HepG2 (cell line): ENCODE data around the gene SLC6A6. TPM values are rescaled to one million over a fixed set of nuclear protein-coding genes. Genes with fewer than 3 reads are reported as not detected.

Experiments used
- ATAC-seq: fragments of 200-7000 bp; cut with Tn5 transposase; 3 replicates; pipeline ENCODE4 v1.9.1; 2020; ENCODE audit warnings: mild to moderate bottlenecking, moderate library complexity
- BruUV-seq: library from RNA; stranded (reverse); fragments of 400-500 nt; replicated peaks from 2 replicates; lab custom pipeline; 2021; lab: Mats Ljungman, UMichigan
- CTCF ChIA-PET: fragments of 300-600 bp; formaldehyde crosslinking; extraction: SDS; loops from one replicate; lab custom pipeline; 2021; ENCODE audit warnings: low total read pairs, inconsistent platforms, low intra/inter-chr PET ratio; lab: Yijun Ruan, JAX
- POLR2A ChIA-PET: fragments of 350-600 bp; sonication (Branson Sonifier 250); formaldehyde crosslinking; loops from one replicate; lab custom pipeline; 2020; ENCODE audit warnings: antibody characterized with exemption, inconsistent platforms; lab: Yijun Ruan, JAX
- DNase-seq: peaks from one replicate; pipeline ENCODE4 v3.0.0-alpha.2; 2015; ENCODE audit warnings: low spot score
- FAIRE-seq: peaks from 3 replicates; lab custom pipeline; 2011; peaks lifted over from hg19 to GRCh38; lab: Jason Lieb, UNC
- H2AFZ ChIP-seq: one replicate; pipeline ENCODE4 v1.6.1; 2011; ENCODE audit warnings: low read length, inconsistent platforms
- H3K27ac ChIP-seq: fragments of 300-600 bp; 3 replicates; pipeline ENCODE4 v1.8.0; 2011; ENCODE audit warnings: mixed run types, mild to moderate bottlenecking, mixed read lengths, low read length, inconsistent platforms; ENCODE audit not compliant: insufficient read depth; ENCODE audit errors: extremely low read length
- H3K27me3 ChIP-seq, 2 experiments: fragments of 200-600 bp in 1 of 2; 2 replicates in 1 of 2; 3 replicates in 1 of 2; pipeline versions ENCODE4 v1.6.0 to v1.8.0; 2011; ENCODE audit warnings: low read length in 2 of 2, mild to moderate bottlenecking in 2 of 2, moderate library complexity in 2 of 2, inconsistent platforms in 1 of 2; ENCODE audit not compliant: insufficient read depth in 2 of 2, control insufficient read depth in 1 of 2
- H3K36me3 ChIP-seq, 2 experiments: fragments of 200-600 bp in 1 of 2; replicated peaks in 1 of 2; 2 replicates in 1 of 2; 3 replicates in 1 of 2; pipeline versions ENCODE4 v1.5.1 to v1.8.0; 2011; ENCODE audit warnings: low read length in 2 of 2, inconsistent platforms in 1 of 2; ENCODE audit not compliant: insufficient read depth in 2 of 2, control insufficient read depth in 1 of 2
- H3K4me1 ChIP-seq: 2 replicates; pipeline ENCODE4 v1.5.1; 2012; ENCODE audit warnings: low read length, inconsistent platforms; ENCODE audit not compliant: insufficient read depth
- H3K4me2 ChIP-seq: 2 replicates; pipeline ENCODE4 v1.6.0; 2011; ENCODE audit warnings: low read depth, low read length, inconsistent platforms
- H3K4me3 ChIP-seq, 3 experiments: fragments of 200-600 bp in 1 of 3; sonication (generic), shearing (Covaris generic) in 1 of 3; replicated peaks in 1 of 3; 2 replicates each; pipeline ENCODE4 v1.5.1; 2011 to 2016; ENCODE audit warnings: low read length in 3 of 3, inconsistent platforms in 2 of 3, low read depth in 2 of 3, mild to moderate bottlenecking in 2 of 3, control low read depth in 1 of 3, mixed read lengths in 1 of 3; ENCODE audit not compliant: insufficient read depth in 1 of 3
- H3K79me2 ChIP-seq: one replicate; pipeline ENCODE4 v1.6.1; 2011; ENCODE audit warnings: low read length, inconsistent platforms; ENCODE audit not compliant: insufficient read depth
- H3K9ac ChIP-seq: 2 replicates; pipeline ENCODE4 v1.6.0; 2011; ENCODE audit warnings: mild to moderate bottlenecking, low read depth, low read length, inconsistent platforms; ENCODE audit not compliant: insufficient read depth
- H3K9me3 ChIP-seq: 2 replicates; pipeline ENCODE4 v1.5.1; 2012; ENCODE audit warnings: mild to moderate bottlenecking, low read length
- H4K20me1 ChIP-seq: 2 replicates; pipeline ENCODE4 v1.6.0; 2011; ENCODE audit warnings: inconsistent platforms, mild to moderate bottlenecking, low read length, moderate library complexity; ENCODE audit not compliant: insufficient read depth
- HCFC1 ChIP-seq: fragments of 150-350 bp; IDR thresholded peaks from 2 replicates; pipeline ENCODE4 v1.6.1; 2014; ENCODE audit warnings: low read depth, low read length
- IRF9 ChIP-seq: sonication (generic); formaldehyde crosslinking; IDR thresholded peaks from 2 replicates; pipeline ENCODE4 v1.8.0; 2022; ENCODE audit warnings: missing genetic modification reagents, mild to moderate bottlenecking, borderline replicate concordance
- KAT7 ChIP-seq: IDR thresholded peaks from 2 replicates; pipeline ENCODE4 v1.6.1; 2018; ENCODE audit warnings: borderline replicate concordance, missing compliant biosample characterization
- MTA1 ChIP-seq: sonication (generic); formaldehyde crosslinking; IDR thresholded peaks from 2 replicates; pipeline ENCODE4 v1.4.0; 2020; ENCODE audit warnings: missing genetic modification reagents, mild to moderate bottlenecking, borderline replicate concordance
- NFE2 ChIP-seq: sonication (generic); formaldehyde crosslinking; IDR thresholded peaks from 2 replicates; pipeline ENCODE4 v1.4.0; 2020; ENCODE audit warnings: missing genetic modification reagents
- POLR2A ChIP-seq, 2 experiments: IDR thresholded peaks; 2 replicates each; pipeline ENCODE4 v1.6.1; 2011; ENCODE audit warnings: low read depth in 2 of 2, low read length in 2 of 2, mild to moderate bottlenecking in 1 of 2, moderate library complexity in 1 of 2; ENCODE audit not compliant: insufficient read depth in 1 of 2
- RAD51 ChIP-seq: fragments of 450-650 bp; IDR thresholded peaks from 2 replicates; pipeline ENCODE4 v1.6.1; 2016; ENCODE audit warnings: borderline replicate concordance
- ZBTB42 ChIP-seq: sonication (generic); formaldehyde crosslinking; IDR thresholded peaks from 2 replicates; pipeline ENCODE4 v1.5.0; 2020; ENCODE audit warnings: mild to moderate bottlenecking, missing genetic modification reagents
- ZBTB7B ChIP-seq: sonication (generic); formaldehyde crosslinking; IDR thresholded peaks from 2 replicates; pipeline ENCODE4 v1.4.0; 2020; ENCODE audit warnings: missing genetic modification reagents
- ZGPAT ChIP-seq: IDR thresholded peaks from 2 replicates; pipeline ENCODE4 v1.6.1; 2016; ENCODE audit warnings: mild to moderate bottlenecking
- ZNF121 ChIP-seq: sonication (generic); formaldehyde crosslinking; IDR thresholded peaks from 2 replicates; pipeline ENCODE4 v1.5.0; 2020; ENCODE audit warnings: mild to moderate bottlenecking, missing genetic modification reagents
- ZNF230 ChIP-seq: sonication (generic); formaldehyde crosslinking; IDR thresholded peaks from 2 replicates; pipeline ENCODE4 v1.4.0; 2020; ENCODE audit warnings: mild to moderate bottlenecking, missing genetic modification reagents
- ZNF234 ChIP-seq: sonication (generic); formaldehyde crosslinking; conservative IDR thresholded peaks from 2 replicates; pipeline ENCODE4 v1.5.1; 2020; ENCODE audit warnings: mild to moderate bottlenecking, missing genetic modification reagents
- ZNF761 ChIP-seq: sonication (generic); formaldehyde crosslinking; conservative IDR thresholded peaks from 2 replicates; pipeline ENCODE4 v1.4.0; 2020; ENCODE audit warnings: mild to moderate bottlenecking, missing genetic modification reagents
- ZNF841 ChIP-seq: sonication (generic); formaldehyde crosslinking; IDR thresholded peaks from 2 replicates; pipeline ENCODE4 v1.8.1; 2023; ENCODE audit warnings: missing genetic modification reagents, borderline replicate concordance
- WGBS: methylation state at CpG from one replicate; pipeline ENCODE4 v1.1.6; 2017; ENCODE audit warnings: low lambda C conversion rate; 5-methylcytosine and 5-hydroxymethylcytosine counted together
- in situ Hi-C: cut with HindIII; loops from 2 replicates; pipeline ENCODE4 v1.10.0; 2017; ENCODE audit warnings: low pct_unique_long_range_greater_than_20kb; ENCODE audit not compliant: extremely low pct_ligation_motif_present
- intact Hi-C: fragments of 100-400 bp; cut with micrococcal nuclease; formaldehyde crosslinking; loops from one replicate; pipeline ENCODE4 v1.10.0; 2022; ENCODE audit not compliant: unreplicated experiment
- polyA plus RNA-seq, 8 experiments: library from polyadenylated mRNA; depleted of rRNA in 3 of 8; stranded (reverse) in 7 of 8; unstranded in 1 of 8; fragments of >200 nt; fragmentation: Illumina TruSeq in 4 of 8; extraction: Trizol in 4 of 8; gene quantifications; 2 replicates each; pipeline versions ENCODE4 v1.2.1 to v1.2.3, GENCODE V29; 2011 to 2016; ENCODE audit warnings: low read depth in 4 of 8, missing spikeins in 1 of 8, mixed read lengths in 1 of 8; ENCODE audit not compliant: insufficient read depth in 1 of 8
- total RNA-seq, 5 experiments: library from RNA; depleted of rRNA; stranded (reverse); fragments of >200 nt; fragmentation: Illumina TruSeq; extraction: Trizol; gene quantifications; 2 replicates each; pipeline ENCODE4 v1.2.3, GENCODE V29; 2016; ENCODE audit warnings: low read depth in 1 of 5
- TF ChIP-seq, protein P1 (sequence below): sonication (generic); formaldehyde crosslinking; IDR thresholded peaks from 2 replicates; pipeline ENCODE4 v1.4.0; 2020; ENCODE audit warnings: missing genetic modification reagents
- TF ChIP-seq, protein P2 (sequence below): sonication (generic); formaldehyde crosslinking; IDR thresholded peaks from 2 replicates; pipeline ENCODE4 v1.8.1; 2022; ENCODE audit warnings: low read depth, mild to moderate bottlenecking, missing genetic modification reagents
- TF ChIP-seq, protein P3 (sequence below): sonication (generic); formaldehyde crosslinking; IDR thresholded peaks from 2 replicates; pipeline ENCODE4 v1.5.0; 2020; ENCODE audit warnings: mild to moderate bottlenecking, missing genetic modification reagents

The SLC6A6 gene
- total and polyA plus RNA-seq, 2 of the 13 experiments (the other 11 are each of a cell fraction or from before 2014, with no cell fraction given), result 14.1 to 20.7 TPM

DNA sequence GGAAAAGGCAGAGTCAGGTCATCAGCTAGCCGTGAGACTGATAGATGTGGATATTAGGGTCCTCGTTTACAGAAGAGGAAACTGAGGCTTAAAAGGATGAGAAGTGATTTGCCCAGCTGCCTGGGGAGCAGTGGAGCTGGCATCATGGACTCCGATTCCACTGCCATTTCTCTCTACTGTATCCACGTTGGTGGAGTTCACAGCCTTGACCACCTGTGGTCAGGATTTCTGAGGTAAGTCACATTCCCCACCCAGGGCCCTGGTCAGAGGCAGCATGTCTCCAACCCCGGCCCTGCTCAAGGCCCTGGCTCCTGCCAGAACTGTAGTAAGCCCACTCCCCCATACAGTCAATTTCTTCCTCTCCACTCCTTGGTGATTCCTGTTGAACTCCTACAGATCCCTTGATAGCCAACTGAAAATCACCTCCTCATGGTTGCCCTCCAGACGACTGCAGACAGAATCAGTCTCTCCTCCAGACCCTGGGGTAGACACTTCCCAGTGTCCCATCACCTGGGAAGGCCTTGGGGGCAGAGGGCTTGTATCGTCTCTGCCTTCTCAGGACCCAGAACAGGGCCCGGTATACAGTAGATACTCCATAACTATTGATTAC lies 41.2 kb upstream of the SLC6A6 start:
- Histone ChIP-seq H3K9ac (no peak overlapping the region), H2AFZ (no peak overlapping the region), H3K79me2 (no peaks in the 10 kb centered on the region), H3K27ac (no peak overlapping the region), H3K4me3 (no peak overlapping the region), H3K9me3 (no peaks in the 10 kb centered on the region), H3K27me3 (peaks cover 6 to 46% of the 10 kb centered on the region in 2 experiments; a peak in 4 of 5 replicates), H4K20me1 (no peaks in the 10 kb centered on the region), H3K4me1 (peaks cover 14% of the 10 kb centered on the region), H3K4me2 (no peak overlapping the region), H3K36me3 (no peaks in the 10 kb centered on the region)
- DNase-seq (no peak), FAIRE-seq (no peak), ATAC-seq (peak; percentile 55)
- 26% methylated on average over 4 of the region's 8 CpGs for WGBS
- intact Hi-C loops (no loop called here), in situ Hi-C loops (no loop called here)
- CTCF ChIA-PET, result no interaction called here
- no TSS peak for BruUV-seq
- POLR2A ChIA-PET, result no interaction called here
- TF ChIP-seq, protein P1, sequence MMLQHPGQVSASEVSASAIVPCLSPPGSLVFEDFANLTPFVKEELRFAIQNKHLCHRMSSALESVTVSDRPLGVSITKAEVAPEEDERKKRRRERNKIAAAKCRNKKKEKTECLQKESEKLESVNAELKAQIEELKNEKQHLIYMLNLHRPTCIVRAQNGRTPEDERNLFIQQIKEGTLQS, result no peak
- no peak for TF ChIP-seq ZNF761 (CRISPR knock-in tag)
- TF ChIP-seq ZGPAT (CRISPR knock-in tag), result no peak
- no peak for TF ChIP-seq MTA1 (CRISPR knock-in tag)
- no peak for TF ChIP-seq POLR2A (IDR thresholded peaks at IDR 0.05; ENCODE audit: insufficient read depth in 1 of 2, low read depth in 2 of 2, low read length in 2 of 2)
- TF ChIP-seq ZBTB7B (CRISPR knock-in tag), result no peak
- TF ChIP-seq KAT7 (CRISPR knock-in tag), result no peak
- no peak for TF ChIP-seq ZNF230 (CRISPR knock-in tag)
- TF ChIP-seq HCFC1, result no peak
- TF ChIP-seq RAD51, result no peak
- TF ChIP-seq ZBTB42 (CRISPR knock-in tag), result no peak
- TF ChIP-seq, protein P2, sequence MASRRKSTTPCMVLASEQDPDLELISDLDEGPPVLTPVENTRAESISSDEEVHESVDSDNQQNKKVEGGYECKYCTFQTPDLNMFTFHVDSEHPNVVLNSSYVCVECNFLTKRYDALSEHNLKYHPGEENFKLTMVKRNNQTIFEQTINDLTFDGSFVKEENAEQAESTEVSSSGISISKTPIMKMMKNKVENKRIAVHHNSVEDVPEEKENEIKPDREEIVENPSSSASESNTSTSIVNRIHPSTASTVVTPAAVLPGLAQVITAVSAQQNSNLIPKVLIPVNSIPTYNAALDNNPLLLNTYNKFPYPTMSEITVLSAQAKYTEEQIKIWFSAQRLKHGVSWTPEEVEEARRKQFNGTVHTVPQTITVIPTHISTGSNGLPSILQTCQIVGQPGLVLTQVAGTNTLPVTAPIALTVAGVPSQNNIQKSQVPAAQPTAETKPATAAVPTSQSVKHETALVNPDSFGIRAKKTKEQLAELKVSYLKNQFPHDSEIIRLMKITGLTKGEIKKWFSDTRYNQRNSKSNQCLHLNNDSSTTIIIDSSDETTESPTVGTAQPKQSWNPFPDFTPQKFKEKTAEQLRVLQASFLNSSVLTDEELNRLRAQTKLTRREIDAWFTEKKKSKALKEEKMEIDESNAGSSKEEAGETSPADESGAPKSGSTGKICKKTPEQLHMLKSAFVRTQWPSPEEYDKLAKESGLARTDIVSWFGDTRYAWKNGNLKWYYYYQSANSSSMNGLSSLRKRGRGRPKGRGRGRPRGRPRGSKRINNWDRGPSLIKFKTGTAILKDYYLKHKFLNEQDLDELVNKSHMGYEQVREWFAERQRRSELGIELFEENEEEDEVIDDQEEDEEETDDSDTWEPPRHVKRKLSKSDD (CRISPR knock-in tag), result no peak
- TF ChIP-seq NFE2 (CRISPR knock-in tag), result no peak
- TF ChIP-seq ZNF841 (CRISPR knock-in tag), result no peak
- no peak for TF ChIP-seq ZNF234 (CRISPR knock-in tag)
- TF ChIP-seq ZNF121 (CRISPR knock-in tag), result no peak
- TF ChIP-seq, protein P3, sequence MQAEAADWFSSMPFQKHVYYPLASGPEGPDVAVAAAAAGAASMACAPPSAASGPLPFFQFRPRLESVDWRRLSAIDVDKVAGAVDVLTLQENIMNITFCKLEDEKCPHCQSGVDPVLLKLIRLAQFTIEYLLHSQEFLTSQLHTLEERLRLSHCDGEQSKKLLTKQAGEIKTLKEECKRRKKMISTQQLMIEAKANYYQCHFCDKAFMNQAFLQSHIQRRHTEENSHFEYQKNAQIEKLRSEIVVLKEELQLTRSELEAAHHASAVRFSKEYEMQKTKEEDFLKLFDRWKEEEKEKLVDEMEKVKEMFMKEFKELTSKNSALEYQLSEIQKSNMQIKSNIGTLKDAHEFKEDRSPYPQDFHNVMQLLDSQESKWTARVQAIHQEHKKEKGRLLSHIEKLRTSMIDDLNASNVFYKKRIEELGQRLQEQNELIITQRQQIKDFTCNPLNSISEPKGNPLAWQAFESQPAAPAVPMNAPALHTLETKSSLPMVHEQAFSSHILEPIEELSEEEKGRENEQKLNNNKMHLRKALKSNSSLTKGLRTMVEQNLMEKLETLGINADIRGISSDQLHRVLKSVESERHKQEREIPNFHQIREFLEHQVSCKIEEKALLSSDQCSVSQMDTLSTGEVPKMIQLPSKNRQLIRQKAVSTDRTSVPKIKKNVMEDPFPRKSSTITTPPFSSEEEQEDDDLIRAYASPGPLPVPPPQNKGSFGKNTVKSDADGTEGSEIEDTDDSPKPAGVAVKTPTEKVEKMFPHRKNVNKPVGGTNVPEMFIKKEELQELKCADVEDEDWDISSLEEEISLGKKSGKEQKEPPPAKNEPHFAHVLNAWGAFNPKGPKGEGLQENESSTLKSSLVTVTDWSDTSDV (CRISPR knock-in tag), result no peak
- no peak for TF ChIP-seq IRF9 (CRISPR knock-in tag)
